Vagina (tissue), 2 donors: Measurements from ENCODE around the gene TPP2. TPM values are rescaled to one million over a fixed set of nuclear protein-coding genes. Genes with fewer than 3 reads are reported as not detected.

Experiments
- DNase-seq, 2 donors: peaks; one replicate each; pipeline ENCODE4 v3.0.0-alpha.2; 2017; ENCODE audit errors: extremely low spot score in 2 of 2
- H3K27ac ChIP-seq: fragments of 200-600 bp; sonication (generic); one replicate; pipeline ENCODE4 v1.5.1; 2019
- H3K27me3 ChIP-seq: fragments of 200-600 bp; sonication (generic); one replicate; pipeline ENCODE4 v1.5.1; 2019
- H3K36me3 ChIP-seq, 2 donors: fragments of 200-600 bp; sonication (generic); one replicate each; pipeline ENCODE4 v1.5.1; 2017 to 2019
- H3K4me1 ChIP-seq: fragments of 200-600 bp; sonication (generic); one replicate; pipeline ENCODE4 v1.5.1; 2019
- H3K4me3 ChIP-seq, 2 donors: fragments of 200-600 bp; sonication (generic); 1 replicate in 1 of 2; 2 replicates in 1 of 2; pipeline ENCODE4 v1.5.1; 2016 to 2019
- H3K9me3 ChIP-seq: fragments of 200-600 bp; sonication (generic); one replicate; pipeline ENCODE4 v1.5.1; 2019
- POLR2A ChIP-seq, 2 donors: fragments of 450-650 bp; IDR thresholded peaks; one replicate each; pipeline ENCODE4 v1.6.1; 2017; ENCODE audit warnings: antibody characterized with exemption in 2 of 2, mild to moderate bottlenecking in 2 of 2, moderate library complexity in 2 of 2
- POLR2AphosphoS5 ChIP-seq, 2 donors: sonication (generic); formaldehyde crosslinking; IDR thresholded peaks; one replicate each; pipeline ENCODE4 v1.9.0; 2017; ENCODE audit warnings: antibody characterized with exemption in 2 of 2, mild to moderate bottlenecking in 2 of 2, low read depth in 1 of 2; ENCODE audit not compliant: insufficient read depth in 1 of 2
- intact Hi-C: fragments of 100-400 bp; cut with DNase I; formaldehyde crosslinking; loops from one replicate; pipeline ENCODE4 v1.15.1; 2023
- total RNA-seq: library from RNA; depleted of rRNA; stranded (reverse); fragments of >200 nt; gene quantifications from one replicate; pipeline ENCODE4 v1.2.3, GENCODE V29; 2016
- TF ChIP-seq, protein P1 (sequence below), 3 experiments: fragments of 450-650 bp in 2 of 3; fragments of 200-600 bp in 1 of 3; sonication (generic) in 1 of 3; IDR thresholded peaks; one replicate each; pipeline ENCODE4 v1.5.1; 2017 to 2019; ENCODE audit warnings: antibody characterized with exemption in 3 of 3, mild to moderate bottlenecking in 2 of 3, moderate library complexity in 2 of 3

The TPP2 gene
- total RNA-seq, 1 donor from 2014 or later: 40.0 TPM

GRCh38 chr13:102707467-102707866, 110.7 kb downstream of the TPP2 start:
- H3K27ac ChIP-seq: peak overlapping the region; percentile 28
- intact Hi-C loops: no loop called here
- H3K4me1 ChIP-seq: peaks cover 27% of the 10 kb centered on the region

DNA sequence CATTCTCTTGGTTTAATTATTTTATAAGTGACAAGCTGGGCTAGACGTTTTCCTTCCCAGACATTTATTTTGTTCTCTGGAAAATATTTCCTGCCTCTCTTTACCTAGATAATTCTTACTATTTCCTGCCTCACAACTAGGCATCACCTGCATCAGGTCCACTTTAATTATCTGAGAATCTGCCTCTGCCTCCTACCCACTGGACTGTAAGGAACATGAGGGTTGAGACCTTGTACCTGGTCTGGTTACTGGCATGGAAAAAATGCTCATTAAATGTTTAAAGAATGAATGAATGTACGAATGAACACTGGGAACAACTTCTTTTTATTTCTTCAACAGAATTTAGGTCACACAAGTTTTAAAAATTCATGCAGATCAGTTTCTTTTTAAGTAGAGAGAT, 111.4 kb downstream of the TPP2 start:
- peaks cover 27% of the 10 kb centered on the region for H3K4me1 ChIP-seq
- no peaks in the 10 kb centered on the region for H3K27me3 ChIP-seq
- no peaks in the 10 kb centered on the region for H3K36me3 ChIP-seq
- H3K4me3 ChIP-seq: no peak overlapping the region
- TF ChIP-seq, protein P1, sequence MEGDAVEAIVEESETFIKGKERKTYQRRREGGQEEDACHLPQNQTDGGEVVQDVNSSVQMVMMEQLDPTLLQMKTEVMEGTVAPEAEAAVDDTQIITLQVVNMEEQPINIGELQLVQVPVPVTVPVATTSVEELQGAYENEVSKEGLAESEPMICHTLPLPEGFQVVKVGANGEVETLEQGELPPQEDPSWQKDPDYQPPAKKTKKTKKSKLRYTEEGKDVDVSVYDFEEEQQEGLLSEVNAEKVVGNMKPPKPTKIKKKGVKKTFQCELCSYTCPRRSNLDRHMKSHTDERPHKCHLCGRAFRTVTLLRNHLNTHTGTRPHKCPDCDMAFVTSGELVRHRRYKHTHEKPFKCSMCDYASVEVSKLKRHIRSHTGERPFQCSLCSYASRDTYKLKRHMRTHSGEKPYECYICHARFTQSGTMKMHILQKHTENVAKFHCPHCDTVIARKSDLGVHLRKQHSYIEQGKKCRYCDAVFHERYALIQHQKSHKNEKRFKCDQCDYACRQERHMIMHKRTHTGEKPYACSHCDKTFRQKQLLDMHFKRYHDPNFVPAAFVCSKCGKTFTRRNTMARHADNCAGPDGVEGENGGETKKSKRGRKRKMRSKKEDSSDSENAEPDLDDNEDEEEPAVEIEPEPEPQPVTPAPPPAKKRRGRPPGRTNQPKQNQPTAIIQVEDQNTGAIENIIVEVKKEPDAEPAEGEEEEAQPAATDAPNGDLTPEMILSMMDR (IDR thresholded peaks at IDR 0.05): no peak
- TF ChIP-seq POLR2A (IDR thresholded peaks at IDR 0.05) (no peak), POLR2AphosphoS5 (IDR thresholded peaks at IDR 0.05; ENCODE audit: insufficient read depth in 1 of 2, low read depth in 1 of 2) (no peak)
- H3K27ac ChIP-seq: no peak overlapping the region
- intact Hi-C loops: no loop called here
- H3K9me3 ChIP-seq: no peaks in the 10 kb centered on the region
- DNase-seq: no peak

More at GRCh38 chr13:102707467-102707866, 110.7 kb downstream of the TPP2 start:
- Histone ChIP-seq H3K9me3 (no peaks in the 10 kb centered on the region), H3K36me3 (no peaks in the 10 kb centered on the region), H3K27me3 (no peaks in the 10 kb centered on the region), H3K4me3 (no peak overlapping the region)
- peak in 1 of 2 donors; percentile 64 for TF ChIP-seq POLR2AphosphoS5 (IDR thresholded peaks at IDR 0.05; ENCODE audit: insufficient read depth in 1 of 2, low read depth in 1 of 2)
- TF ChIP-seq, protein P1 (IDR thresholded peaks at IDR 0.05): no peak
- no peak for DNase-seq

- TF ChIP-seq POLR2A (IDR thresholded peaks at IDR 0.05) (no peak), POLR2AphosphoS5 (IDR thresholded peaks at IDR 0.05; ENCODE audit: insufficient read depth in 1 of 2, low read depth in 1 of 2) (no peak)
- TF ChIP-seq, protein P1 (IDR thresholded peaks at IDR 0.05): no peak
- intact Hi-C loops: no loop called here
- Histone ChIP-seq H3K36me3 (no peaks in the 10 kb centered on the region), H3K9me3 (no peaks in the 10 kb centered on the region), H3K4me3 (no peak overlapping the region), H3K27ac (no peak overlapping the region), H3K27me3 (no peaks in the 10 kb centered on the region), H3K4me1 (peaks cover 27% of the 10 kb centered on the region)
- DNase-seq: no peak
Observed at GRCh38 chr13:102708991-102709390, 112.2 kb downstream of the TPP2 start.

DNA sequence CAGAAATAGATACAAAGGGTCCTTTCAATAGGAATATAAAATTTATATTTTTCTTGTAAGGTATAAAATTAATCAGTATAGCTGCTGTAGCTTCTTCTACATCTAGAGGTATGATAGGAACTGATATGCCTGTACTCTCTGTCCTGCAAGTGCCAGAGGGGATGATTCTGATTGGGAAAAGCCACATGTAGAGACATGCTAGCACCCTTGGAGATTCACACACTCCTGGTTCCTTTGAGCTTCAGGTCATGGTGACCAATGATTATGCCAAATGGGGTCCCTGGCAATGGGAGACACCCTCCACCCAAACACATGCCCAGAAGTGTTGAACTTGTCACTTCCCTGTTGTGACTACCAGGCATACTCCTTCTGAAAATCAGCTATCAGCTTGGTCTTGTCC, 112.8 kb downstream of the TPP2 start:
- no peak overlapping the region for H3K4me3 ChIP-seq
- intact Hi-C loops: no loop called here
- H3K36me3 ChIP-seq: no peaks in the 10 kb centered on the region
- H3K9me3 ChIP-seq: no peaks in the 10 kb centered on the region
- TF ChIP-seq, protein P1 (IDR thresholded peaks at IDR 0.05): no peak
- TF ChIP-seq POLR2AphosphoS5 (IDR thresholded peaks at IDR 0.05; ENCODE audit: insufficient read depth in 1 of 2, low read depth in 1 of 2): no peak
- no peak for TF ChIP-seq POLR2A (IDR thresholded peaks at IDR 0.05)
- no peak for DNase-seq
- peak overlapping the region; percentile 34 for H3K27ac ChIP-seq
- H3K4me1 ChIP-seq: peaks cover 22% of the 10 kb centered on the region
- H3K27me3 ChIP-seq: no peaks in the 10 kb centered on the region

- H3K36me3 ChIP-seq: no peaks in the 10 kb centered on the region
- no peaks in the 10 kb centered on the region for H3K9me3 ChIP-seq
- intact Hi-C loops: no loop called here
- H3K4me3 ChIP-seq: no peak overlapping the region
- H3K4me1 ChIP-seq: peaks cover 22% of the 10 kb centered on the region
- H3K27ac ChIP-seq: peak overlapping the region; percentile 46
- no peaks in the 10 kb centered on the region for H3K27me3 ChIP-seq
- TF ChIP-seq, protein P1 (IDR thresholded peaks at IDR 0.05): no peak
- TF ChIP-seq POLR2A (IDR thresholded peaks at IDR 0.05) (no peak), POLR2AphosphoS5 (IDR thresholded peaks at IDR 0.05; ENCODE audit: insufficient read depth in 1 of 2, low read depth in 1 of 2) (no peak)
- DNase-seq: no peak
Observed at GRCh38 chr13:102710261-102710679, 113.5 kb downstream of the TPP2 start.
